Endothelial cell of umbilical vein (primary cell): ENCODE data around the gene PCNT. TPM values are rescaled to one million over a fixed set of nuclear protein-coding genes. Genes with fewer than 3 reads are reported as not detected.

ENCODE experiments used
- BruUV-seq: library from RNA; stranded (reverse); fragments of 400-500 nt; replicated peaks from 2 replicates; lab custom pipeline; 2021; lab: Mats Ljungman, UMichigan
- CTCF ChIA-PET: fragments of 300-600, 350-600 bp; sonication (Branson Sonifier 250); formaldehyde crosslinking; loops from one replicate; lab custom pipeline; 2021; ENCODE audit warnings: antibody characterized with exemption, inconsistent platforms; lab: Charles Lee
- POLR2A ChIA-PET: fragments of 300-600, 350-600 bp; sonication (Branson Sonifier 250); formaldehyde crosslinking; loops from one replicate; lab custom pipeline; 2021; ENCODE audit warnings: antibody characterized with exemption, inconsistent platforms; lab: Charles Lee
- DNase-seq: peaks from one replicate; pipeline ENCODE4 v3.0.0-alpha.2; 2011; ENCODE audit warnings: low read depth, low spot score
- FAIRE-seq: peaks from 2 replicates; lab custom pipeline; 2011; peaks lifted over from hg19 to GRCh38; lab: Jason Lieb, UNC
- H2AFZ ChIP-seq: 2 replicates; pipeline ENCODE4 v1.6.0; 2012; ENCODE audit warnings: low read depth, low read length, control low read depth, inconsistent platforms
- H3K27ac ChIP-seq: 2 replicates; pipeline ENCODE4 v1.5.1; 2011; ENCODE audit warnings: low read depth, mild to moderate bottlenecking, control low read depth, low read length, moderate library complexity; ENCODE audit not compliant: insufficient read depth
- H3K27me3 ChIP-seq, 2 experiments: 2 replicates each; pipeline versions ENCODE4 v1.6.0 to v1.6.1; 2011; ENCODE audit warnings: low read length in 2 of 2, mixed read lengths in 1 of 2; ENCODE audit not compliant: control insufficient read depth in 2 of 2, insufficient read depth in 2 of 2
- H3K36me3 ChIP-seq, 2 experiments: 2 replicates in 1 of 2; 3 replicates in 1 of 2; pipeline ENCODE4 v1.5.1; 2011; ENCODE audit warnings: low read length in 2 of 2, mild to moderate bottlenecking in 1 of 2, moderate library complexity in 1 of 2; ENCODE audit not compliant: control insufficient read depth in 2 of 2, insufficient read depth in 2 of 2; ENCODE audit errors: extremely low read depth in 1 of 2
- H3K4me1 ChIP-seq: 3 replicates; pipeline ENCODE4 v1.5.1; 2011; ENCODE audit warnings: mild to moderate bottlenecking, low read length; ENCODE audit not compliant: control insufficient read depth, insufficient read depth; ENCODE audit errors: extremely low read depth
- H3K4me2 ChIP-seq: 2 replicates; pipeline ENCODE4 v1.6.1; 2011; ENCODE audit warnings: low read length, control low read depth, mixed read lengths; ENCODE audit not compliant: insufficient read depth
- H3K4me3 ChIP-seq, 3 experiments: fragments of 200-600 bp in 1 of 3; sonication (generic), shearing (Covaris generic) in 1 of 3; replicated peaks in 1 of 3; 2 replicates each; pipeline ENCODE4 v1.5.1; 2011 to 2016; ENCODE audit warnings: control low read depth in 3 of 3, low read length in 3 of 3, mild to moderate bottlenecking in 2 of 3, inconsistent platforms in 1 of 3, low read depth in 1 of 3, moderate library complexity in 1 of 3; ENCODE audit not compliant: insufficient read depth in 1 of 3
- H3K79me2 ChIP-seq: 2 replicates; pipeline ENCODE4 v1.6.0; 2012; ENCODE audit warnings: low read length, inconsistent platforms; ENCODE audit not compliant: control insufficient read depth, insufficient read depth
- H3K9ac ChIP-seq: replicated peaks from 2 replicates; pipeline ENCODE3; 2011; ENCODE audit warnings: low read length, control low read depth; ENCODE audit not compliant: insufficient read depth; ENCODE audit errors: extremely low read depth
- H3K9me1 ChIP-seq: replicated peaks from 3 replicates; pipeline ENCODE4 v1.6.0; 2011; ENCODE audit warnings: mild to moderate bottlenecking, low read length; ENCODE audit not compliant: control insufficient read depth, insufficient read depth; ENCODE audit errors: extremely low read depth
- H3K9me3 ChIP-seq: replicated peaks from 2 replicates; pipeline ENCODE4 v1.5.1; 2012; ENCODE audit warnings: low read length, inconsistent platforms; ENCODE audit not compliant: control insufficient read depth, insufficient read depth
- H4K20me1 ChIP-seq: replicated peaks from 2 replicates; pipeline ENCODE3; 2011; ENCODE audit warnings: mild to moderate bottlenecking, low read length; ENCODE audit not compliant: control insufficient read depth, insufficient read depth; ENCODE audit errors: extremely low read depth
- CTCF ChIP-seq, 2 donors: IDR thresholded peaks; 1 replicate in 1 of 2; 2 replicates in 1 of 2; pipeline ENCODE4 v1.5.1; 2011; ENCODE audit warnings: low read length in 2 of 2, mild to moderate bottlenecking in 2 of 2, moderate library complexity in 2 of 2, control low read depth in 1 of 2, inconsistent platforms in 1 of 2, low read depth in 1 of 2; ENCODE audit not compliant: insufficient read depth in 1 of 2; ENCODE audit errors: extremely low read depth in 1 of 2
- EZH2 ChIP-seq: IDR thresholded peaks from 2 replicates; pipeline ENCODE4 v1.6.1; 2012; ENCODE audit warnings: borderline replicate concordance, low read depth, mild to moderate bottlenecking, moderate library complexity, low read length, inconsistent platforms; ENCODE audit not compliant: severe bottlenecking
- FOS ChIP-seq: IDR thresholded peaks from 2 replicates; pipeline ENCODE4 v1.6.1; 2011; ENCODE audit warnings: mild to moderate bottlenecking, low read length, moderate library complexity, borderline replicate concordance; ENCODE audit not compliant: insufficient read depth
- GATA2 ChIP-seq: IDR thresholded peaks from 2 replicates; pipeline ENCODE4 v1.7.0; 2011; ENCODE audit warnings: low read depth, mild to moderate bottlenecking, moderate library complexity, mixed read lengths, low read length; ENCODE audit not compliant: insufficient read length, insufficient read depth
- JUN ChIP-seq: IDR thresholded peaks from 2 replicates; pipeline ENCODE4 v1.6.1; 2011; ENCODE audit warnings: borderline replicate concordance, low read depth; ENCODE audit not compliant: insufficient read length, insufficient read depth
- MAX ChIP-seq: IDR thresholded peaks from 2 replicates; pipeline ENCODE4 v1.6.1; 2011; ENCODE audit not compliant: insufficient read depth, insufficient read length
- MYC ChIP-seq: IDR thresholded peaks from one replicate; pipeline ENCODE4 v1.6.1; 2011; ENCODE audit warnings: mild to moderate bottlenecking, low read depth, low read length
- POLR2A ChIP-seq: IDR thresholded peaks from 2 replicates; pipeline ENCODE4 v1.6.1; 2012; ENCODE audit warnings: low read depth, mild to moderate bottlenecking, control low read depth, low read length
- POLR2AphosphoS5 ChIP-seq: IDR thresholded peaks from 2 replicates; pipeline ENCODE4 v1.6.1; 2012; ENCODE audit warnings: low read depth, mild to moderate bottlenecking, control low read depth, low read length, moderate library complexity; ENCODE audit not compliant: insufficient read depth
- dilution Hi-C: fragments of 300-500 bp; cut with MboI; formaldehyde crosslinking; loops from one replicate; pipeline ENCODE4 v1.15.0; 2019; ENCODE audit warnings: low sequenced_read_pairs; ENCODE audit not compliant: extremely low pct_ligation_motif_present
- intact Hi-C: fragments of 100-400 bp; cut with micrococcal nuclease; formaldehyde crosslinking; loops from one replicate; pipeline ENCODE4 v1.10.0; 2022
- polyA plus RNA-seq, 4 experiments: library from polyadenylated mRNA; depleted of rRNA in 3 of 4; stranded (reverse) in 3 of 4; unstranded in 1 of 4; fragments of >200 nt; gene quantifications; 2 replicates each; pipeline versions ENCODE4 v1.2.1 to v1.2.3, GENCODE V29; 2011 to 2012; ENCODE audit warnings: missing spikeins in 1 of 4
- total RNA-seq: library from RNA; stranded (reverse); gene quantifications from 2 replicates; pipeline ENCODE4 v1.2.3, GENCODE V29; 2021

Gene PCNT
- total and polyA plus RNA-seq, 2 donors (not counting 3 experiments of a cell fraction or from before 2014, with no cell fraction given) = 9.6 to 49.5 TPM

GRCh38 chr21:46409641-46410406 lies 85.9 kb downstream of the PCNT start:
- H2AFZ ChIP-seq = no peak overlapping the region
- H3K4me1 ChIP-seq = no peaks in the 10 kb centered on the region
- TF ChIP-seq POLR2A (no peak), EZH2 (no peak), JUN (no peak)
- H3K79me2 ChIP-seq = no peaks in the 10 kb centered on the region
- CTCF ChIA-PET = no interaction called here
- no peaks in the 10 kb centered on the region for H4K20me1 ChIP-seq
- H3K9me1 ChIP-seq = no peaks in the 10 kb centered on the region
- DNase-seq (no peak), FAIRE-seq (no peak)
- no peak overlapping the region for H3K9ac ChIP-seq
- peaks cover 2 to 8% of the 10 kb centered on the region in 2 experiments for H3K36me3 ChIP-seq
- intact Hi-C loops (no loop called here), dilution Hi-C loops (no loop called here)
- H3K9me3 ChIP-seq = no peaks in the 10 kb centered on the region
- no TSS peak for BruUV-seq
- POLR2A ChIA-PET = no interaction called here
- no peak overlapping the region for H3K4me3 ChIP-seq
- H3K4me2 ChIP-seq = no peak overlapping the region
- H3K27me3 ChIP-seq = no peaks in the 10 kb centered on the region
- H3K27ac ChIP-seq = no peak overlapping the region

- intact Hi-C loops (no loop called here), dilution Hi-C loops (no loop called here)
- no peak overlapping the region for H2AFZ ChIP-seq
- H3K4me3 ChIP-seq = no peak overlapping the region
- CTCF ChIA-PET = no interaction called here
- no peaks in the 10 kb centered on the region for H3K4me1 ChIP-seq
- no peaks in the 10 kb centered on the region for H3K9me1 ChIP-seq
- FAIRE-seq = no peak
- no peak overlapping the region for H3K9ac ChIP-seq
- POLR2A ChIA-PET = no interaction called here
- no peaks in the 10 kb centered on the region for H4K20me1 ChIP-seq
- DNase-seq = no peak
- H3K4me2 ChIP-seq = no peak overlapping the region
- no TSS peak for BruUV-seq
- no peak for TF ChIP-seq POLR2A
- TF ChIP-seq GATA2 = no peak
- no peak for TF ChIP-seq POLR2AphosphoS5
- TF ChIP-seq EZH2 = no peak
- no peak for TF ChIP-seq CTCF (IDR thresholded peaks at IDR 0.05; ENCODE audit: extremely low read depth in 1 of 2, insufficient read depth in 1 of 2, low read depth in 1 of 2, low read length in 2 of 2)
- TF ChIP-seq MAX = no peak
- TF ChIP-seq MYC = no peak
- TF ChIP-seq FOS = no peak
- TF ChIP-seq JUN = no peak
- H3K27me3 ChIP-seq = no peaks in the 10 kb centered on the region
- no peaks in the 10 kb centered on the region for H3K9me3 ChIP-seq
- no peaks in the 10 kb centered on the region for H3K79me2 ChIP-seq
- H3K27ac ChIP-seq = no peak overlapping the region
- peaks cover 2 to 8% of the 10 kb centered on the region in 2 experiments for H3K36me3 ChIP-seq
Observed at GRCh38 chr21:46410516-46410915, 86.6 kb downstream of the PCNT start.
